RPMI7951 (cell line): ENCODE data around the gene ARL5A. TPM values are rescaled to one million over a fixed set of nuclear protein-coding genes. Genes with fewer than 3 reads are reported as not detected.

Source experiments
- DNase-seq: peaks from one replicate; pipeline ENCODE4 v3.0.0-alpha.2; 2012; ENCODE audit warnings: low read depth
- total RNA-seq: library from RNA; depleted of rRNA; stranded (reverse); fragments of >200 nt; shearing (Covaris generic); gene quantifications from 2 replicates; pipeline ENCODE4 v1.2.3, GENCODE V29; 2014

The ARL5A gene
- total RNA-seq, 1 experiment from 2014 or later, result 32.9 TPM

DNA sequence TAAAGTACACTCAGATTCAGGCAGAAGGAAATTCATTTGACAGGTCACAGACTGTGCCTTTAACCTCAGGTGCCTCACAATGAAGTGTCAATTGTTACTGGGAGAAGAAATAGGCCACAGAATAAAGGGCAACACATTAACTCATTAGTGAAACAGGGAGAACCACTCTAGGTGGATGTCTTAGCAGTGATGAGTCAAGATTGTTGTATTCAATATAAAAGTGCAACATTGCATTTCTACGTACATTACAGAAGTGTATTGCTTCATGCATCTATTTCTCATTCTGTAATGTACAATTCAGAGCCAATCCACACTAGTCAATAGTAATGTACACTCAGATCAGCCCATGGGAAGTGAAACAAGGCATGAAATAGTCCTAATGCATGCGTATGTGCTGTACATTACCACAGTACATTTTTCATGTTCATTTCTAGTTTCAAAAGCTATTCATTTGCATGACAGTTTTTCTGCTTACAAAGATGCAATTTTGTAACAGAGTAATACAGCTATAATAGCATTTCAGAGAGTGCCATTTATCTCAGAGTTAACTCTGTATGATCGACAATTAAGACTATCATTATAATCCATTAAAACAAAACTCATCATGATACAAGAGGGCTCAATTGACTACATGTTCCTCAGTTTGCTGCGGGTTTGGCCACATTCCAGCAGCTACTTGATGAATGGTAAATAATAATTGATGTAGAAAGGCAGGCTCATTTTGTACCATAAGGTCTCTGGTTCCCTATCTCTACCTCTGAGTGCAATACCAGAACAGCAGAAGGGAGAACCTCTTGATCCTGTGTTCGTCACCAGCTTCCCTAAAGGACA, 12.2 kb upstream of the ARL5A start:
- no peak for DNase-seq

DNA sequence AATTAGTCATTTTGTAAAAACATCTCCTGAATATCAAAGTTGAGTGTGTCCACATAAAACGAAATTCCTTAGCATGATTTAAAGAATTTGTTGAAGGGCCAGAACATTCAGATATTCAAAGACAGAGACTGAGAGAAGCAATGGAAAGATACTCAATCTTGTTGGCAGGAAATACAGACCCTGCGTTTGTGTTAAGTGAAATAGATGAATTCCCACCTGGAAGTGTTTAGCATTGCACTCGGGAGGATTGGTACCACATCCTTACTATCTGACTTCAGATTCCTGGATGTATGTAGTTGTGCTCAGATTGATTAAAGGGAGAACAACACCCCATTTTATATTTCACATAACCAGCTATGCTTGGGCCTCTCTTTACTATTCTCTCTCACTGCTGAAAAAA, 9.7 kb upstream of the ARL5A start:
- no peak for DNase-seq

DNA sequence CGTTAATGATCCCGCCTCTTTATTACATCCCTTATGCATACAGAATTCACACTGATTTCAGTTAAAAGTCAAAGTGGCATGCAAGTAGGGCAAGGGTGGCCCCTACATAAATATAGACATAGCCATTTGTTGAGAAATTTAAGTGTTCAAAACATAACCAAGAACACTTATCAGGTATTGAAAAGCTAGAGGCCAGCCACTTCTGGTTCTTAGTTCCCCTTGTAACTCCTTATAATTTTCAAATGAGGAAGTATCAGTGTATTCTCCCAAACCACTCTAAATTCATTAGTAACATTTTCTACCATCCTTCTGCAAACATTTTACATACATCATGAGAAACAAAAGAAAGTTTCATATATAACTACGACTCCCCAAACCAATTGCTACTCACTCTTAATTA, 5.8 kb upstream of the ARL5A start:
- no peak for DNase-seq

DNA sequence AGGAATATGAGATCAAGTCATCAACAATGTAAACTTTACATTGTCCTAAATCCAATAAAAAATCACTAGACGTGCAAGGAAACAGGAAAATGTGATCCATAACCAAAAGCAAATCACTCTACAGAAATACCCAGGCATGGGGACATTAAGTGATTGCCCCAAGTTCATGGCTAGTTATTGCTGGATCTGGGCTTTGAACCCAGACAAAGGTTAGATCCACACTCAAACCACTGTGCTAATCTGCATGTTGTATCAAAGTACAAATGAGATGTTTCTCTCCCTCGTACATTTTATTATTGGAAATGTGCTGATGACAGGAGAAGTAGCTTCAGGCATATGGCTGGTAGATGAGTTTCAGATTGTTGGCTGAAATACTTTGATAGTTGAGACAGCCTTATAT, 2.7 kb upstream of the ARL5A start:
- DNase-seq, result no peak

DNA sequence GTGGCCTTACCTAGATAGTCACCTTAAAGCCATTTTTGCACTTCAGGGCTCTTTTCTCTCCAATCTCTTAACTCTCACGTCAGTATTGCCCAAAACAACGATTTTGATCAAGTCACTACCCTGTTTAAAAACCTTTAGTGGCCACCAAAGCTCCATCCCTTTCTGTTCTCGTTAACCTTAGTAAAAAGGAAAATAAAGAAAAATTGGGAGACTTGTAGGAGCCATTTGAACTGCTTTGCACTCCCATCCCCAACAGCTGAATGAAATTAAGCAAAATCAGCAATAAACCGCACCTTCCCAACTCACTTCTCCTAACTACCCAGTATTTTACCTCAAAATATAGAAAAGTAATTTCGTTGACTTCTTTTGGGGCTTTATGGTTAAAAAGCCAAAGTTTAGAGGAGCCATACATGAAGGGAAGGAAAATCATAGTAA, 686 bp upstream of the ARL5A start:
- DNase-seq, result no peak

DNA sequence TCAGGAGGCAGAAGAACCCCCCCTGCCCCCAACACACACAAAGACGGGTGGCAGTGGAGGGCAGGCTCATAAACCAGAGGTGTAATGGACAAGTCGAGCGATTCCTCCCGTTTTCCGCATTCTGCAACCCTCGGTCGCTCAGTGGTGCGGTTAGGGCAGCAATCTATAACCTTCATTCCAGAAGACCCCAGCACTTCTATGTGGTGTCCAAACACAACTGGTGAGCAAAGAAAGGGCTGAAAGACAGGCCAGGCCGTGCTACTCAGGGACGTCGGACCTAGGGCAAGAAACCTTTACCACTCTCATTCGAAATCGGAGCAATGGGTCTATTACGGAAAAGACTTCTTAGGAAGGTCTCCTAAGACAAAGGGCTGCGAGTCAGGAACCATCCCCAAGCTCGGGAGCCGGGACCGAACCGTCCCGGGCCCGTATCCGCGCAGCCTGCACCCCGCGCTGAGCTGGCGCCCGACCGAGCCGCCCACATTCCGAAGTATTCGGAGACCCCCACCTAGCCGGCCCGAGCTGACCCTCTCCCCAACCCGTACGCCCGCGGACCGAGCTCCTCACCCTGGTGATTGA, 568 bp downstream of the ARL5A start:
- peak; percentile 29 for DNase-seq

DNA sequence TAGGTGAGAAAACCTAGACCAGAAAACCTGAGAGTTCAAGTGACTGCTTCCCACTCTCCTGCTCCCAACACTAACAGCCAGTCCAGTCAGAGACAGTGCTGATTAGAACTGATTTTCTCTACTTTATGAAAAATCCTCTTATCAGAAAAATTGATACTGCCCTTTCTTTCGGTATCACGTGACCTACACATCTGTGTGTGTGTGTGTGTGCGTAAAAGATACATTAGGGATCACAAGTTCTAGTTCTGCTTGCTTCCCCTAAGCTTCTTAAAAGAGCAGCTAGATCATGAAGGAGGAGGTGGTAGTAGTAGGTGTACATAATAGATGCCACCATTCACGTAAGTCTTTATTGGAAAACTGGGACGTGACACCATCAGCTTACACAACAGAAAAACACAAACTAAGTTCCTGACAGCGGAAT, 1.5 kb downstream of the ARL5A start:
- peak; percentile 22 for DNase-seq

DNA sequence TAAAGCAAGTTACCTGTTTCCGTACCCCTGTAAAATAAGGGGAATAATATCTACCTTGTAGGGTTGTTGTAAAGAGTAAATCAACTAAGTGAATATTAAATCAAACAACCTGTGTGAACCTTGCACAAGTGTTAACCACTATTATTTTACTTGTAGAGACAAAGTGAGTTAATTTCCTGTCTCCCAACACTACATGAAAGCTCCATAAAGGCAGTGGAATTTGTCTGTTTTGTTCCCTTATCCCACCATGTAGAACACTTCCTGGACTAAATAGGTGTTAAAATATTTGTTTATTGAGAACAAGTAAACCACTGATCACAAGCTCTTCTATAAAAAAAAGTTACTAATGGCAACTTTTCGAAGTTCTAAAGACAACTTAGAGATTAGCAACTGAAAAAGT, 3.3 kb downstream of the ARL5A start:
- DNase-seq, result no peak

DNA sequence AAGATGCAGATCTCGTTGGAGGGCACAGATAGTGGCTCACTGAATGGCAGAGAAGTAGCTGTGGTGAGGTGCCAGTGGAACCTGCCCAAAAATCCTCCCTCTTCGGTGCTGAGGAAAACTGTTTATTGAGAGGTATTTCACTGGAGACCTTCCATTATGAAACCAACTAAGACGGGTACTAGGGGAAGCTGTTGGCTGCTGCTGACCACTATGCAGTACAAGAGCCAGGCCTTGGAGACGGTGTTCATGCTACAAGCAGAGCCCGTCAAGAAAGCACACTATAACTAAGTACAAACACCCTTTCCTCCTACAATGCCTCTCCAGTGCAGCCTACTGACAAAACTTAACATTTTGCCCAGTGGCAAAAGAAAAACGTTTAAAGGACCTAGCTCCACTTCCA, 4.6 kb downstream of the ARL5A start:
- DNase-seq, result no peak

DNA sequence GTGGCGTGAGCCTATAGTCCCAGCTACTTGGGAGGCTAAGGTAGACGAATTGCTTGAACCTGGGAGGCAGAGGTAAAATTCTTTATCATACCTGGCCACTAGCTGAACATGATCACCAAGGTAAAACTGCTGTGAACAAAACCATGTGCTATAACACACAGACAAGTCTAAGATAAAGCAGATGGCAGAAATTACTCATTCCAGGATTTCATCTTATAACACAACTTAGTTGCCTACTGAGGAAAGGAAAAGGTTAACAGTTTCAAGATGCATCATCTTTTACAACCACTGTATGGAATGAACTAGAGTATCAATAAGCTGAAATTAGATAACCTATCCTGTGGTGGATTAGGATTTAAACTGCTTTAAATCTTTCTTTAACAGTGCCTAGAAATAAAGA, 8.3 kb downstream of the ARL5A start:
- no peak for DNase-seq

DNA sequence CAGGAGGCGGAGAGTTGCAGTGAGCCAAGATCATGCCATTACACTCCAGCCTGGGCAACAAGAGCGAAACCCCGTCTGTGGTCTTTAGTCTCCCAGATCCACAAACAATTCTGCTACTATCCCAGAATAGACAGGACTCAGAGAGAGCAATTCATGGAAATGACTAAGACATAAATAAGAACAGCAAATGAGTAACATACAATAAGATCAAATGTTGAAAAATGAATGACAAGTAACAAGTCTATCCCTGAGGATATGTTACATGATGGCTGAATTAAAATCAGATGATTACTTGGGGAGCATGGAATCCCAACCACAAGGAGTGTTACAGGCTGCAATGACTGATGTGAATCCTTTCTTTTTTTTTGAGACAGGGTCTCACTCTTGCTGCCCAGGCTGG, 10.3 kb downstream of the ARL5A start:
- peak; percentile 32 for DNase-seq

DNA sequence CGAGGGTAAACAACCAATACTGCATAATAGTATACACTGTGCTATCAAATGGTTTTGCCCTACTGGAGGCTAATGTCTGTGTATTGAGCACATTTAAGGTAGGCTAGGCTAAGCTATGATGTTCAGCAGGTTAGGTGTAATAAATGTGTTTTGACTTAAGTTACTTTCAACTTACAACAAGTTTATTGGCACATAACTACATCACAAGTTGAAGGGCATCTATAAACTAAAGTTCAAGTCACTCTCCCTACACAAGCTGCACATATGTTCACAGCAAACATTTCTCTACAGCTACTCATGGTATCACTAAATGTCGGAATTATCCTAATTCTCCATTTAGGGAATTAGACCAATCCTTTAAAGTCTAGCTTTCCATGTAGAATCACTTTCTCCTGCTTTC, 11.4 kb downstream of the ARL5A start:
- DNase-seq, result no peak

DNA sequence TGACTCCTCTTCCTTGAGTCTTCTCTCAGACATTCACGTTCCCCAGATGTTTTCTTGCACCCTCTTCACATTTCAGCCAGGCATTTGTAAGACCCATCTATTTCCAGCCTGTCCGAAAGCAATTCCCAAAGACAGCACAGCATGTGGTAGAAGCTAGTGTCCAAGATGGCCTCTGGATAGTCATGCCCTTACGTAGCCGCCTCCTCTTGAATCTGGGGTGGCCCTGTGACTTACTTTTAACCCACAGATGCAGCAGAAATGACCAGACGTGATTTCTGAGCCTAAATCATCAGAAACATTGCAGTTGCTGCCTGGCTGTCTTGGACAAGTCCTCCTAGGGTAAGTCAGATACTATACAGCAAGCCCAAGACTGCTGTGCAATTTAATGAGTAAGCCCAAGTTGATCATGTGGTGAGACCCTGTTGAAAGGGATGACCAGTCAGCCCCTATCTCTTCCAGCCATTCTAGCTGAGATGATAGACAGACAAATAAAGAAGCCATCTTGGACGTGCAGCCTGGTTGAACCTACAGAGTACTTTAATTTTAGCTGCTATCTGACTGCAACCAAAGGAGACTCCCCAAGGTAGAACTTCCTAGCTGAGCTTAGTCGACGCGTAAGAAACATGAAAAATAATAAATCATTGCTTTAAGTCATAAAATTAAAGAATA, 12.3 kb downstream of the ARL5A start:
- no peak for DNase-seq

DNA sequence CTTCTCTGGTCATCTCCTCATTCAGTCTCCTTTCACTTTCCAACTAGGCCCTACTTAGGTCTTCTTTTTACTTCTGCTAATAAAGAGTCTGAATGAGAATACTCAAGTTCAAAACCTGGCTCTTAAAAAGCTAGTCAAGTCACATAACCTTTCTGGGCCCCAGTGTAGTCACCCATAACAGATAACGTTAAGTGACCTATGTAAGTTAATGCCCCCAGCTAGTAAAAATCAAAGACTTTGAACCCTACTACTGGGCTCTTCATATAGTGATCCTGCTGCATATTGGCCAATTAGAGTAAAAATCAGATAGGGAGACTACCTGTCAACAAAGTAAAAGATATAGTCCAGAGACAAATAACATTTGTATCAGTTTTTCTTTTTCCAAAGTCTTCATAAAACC, 17.7 kb downstream of the ARL5A start:
- no peak for DNase-seq

DNA sequence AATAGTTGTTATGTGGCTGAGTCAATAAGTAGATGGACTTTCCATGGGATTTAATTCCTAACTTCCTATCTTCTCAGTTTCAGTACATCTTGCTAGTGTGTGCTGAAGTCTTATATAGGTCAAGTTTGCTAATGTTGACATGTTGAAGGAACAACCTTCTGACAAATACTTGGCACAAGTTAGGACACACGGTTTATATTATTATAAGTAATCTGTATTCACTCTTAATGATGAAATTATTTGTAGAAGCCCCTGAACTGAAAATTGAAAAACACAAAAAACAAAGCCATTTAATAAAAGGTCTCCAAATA, 19.2 kb downstream of the ARL5A start:
- DNase-seq, result no peak

DNA sequence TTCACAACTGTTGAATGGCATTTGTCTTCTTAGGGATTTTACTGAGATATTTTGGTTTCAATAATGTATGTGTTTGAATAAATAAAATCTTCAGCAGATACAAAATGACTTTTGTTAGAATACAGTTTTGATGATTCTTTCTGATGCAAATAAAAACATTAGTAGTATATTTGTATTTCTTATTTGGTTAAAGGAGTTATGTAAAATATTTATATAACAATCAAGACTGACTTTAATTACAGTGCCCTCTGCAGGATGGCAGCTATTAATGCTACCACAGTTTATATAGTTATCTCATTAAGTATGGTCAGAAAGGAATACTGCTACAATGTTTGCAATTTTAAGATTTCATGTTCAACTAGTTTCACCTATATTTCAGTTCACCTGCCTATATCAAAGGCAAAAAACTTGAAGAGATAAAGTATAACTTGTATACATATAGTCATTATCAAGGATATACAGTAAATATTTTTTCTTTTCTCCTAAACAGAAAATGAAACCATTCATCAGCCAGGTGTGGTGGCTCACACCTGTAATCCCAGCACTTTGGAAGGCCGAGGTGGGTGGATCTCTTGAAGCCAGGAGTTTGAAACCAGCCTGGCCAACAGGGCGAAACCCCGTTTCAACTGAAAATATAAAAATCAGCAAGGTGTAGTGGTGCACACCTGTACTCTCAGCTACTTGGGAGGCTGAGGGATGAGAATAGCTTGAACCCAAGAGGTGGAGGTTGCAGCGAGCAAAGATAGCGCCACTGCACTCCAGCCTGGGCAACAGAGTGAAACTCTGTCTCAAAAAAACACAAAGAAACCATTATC, 19.8 kb downstream of the ARL5A start:
- peak; percentile 20 for DNase-seq

DNA sequence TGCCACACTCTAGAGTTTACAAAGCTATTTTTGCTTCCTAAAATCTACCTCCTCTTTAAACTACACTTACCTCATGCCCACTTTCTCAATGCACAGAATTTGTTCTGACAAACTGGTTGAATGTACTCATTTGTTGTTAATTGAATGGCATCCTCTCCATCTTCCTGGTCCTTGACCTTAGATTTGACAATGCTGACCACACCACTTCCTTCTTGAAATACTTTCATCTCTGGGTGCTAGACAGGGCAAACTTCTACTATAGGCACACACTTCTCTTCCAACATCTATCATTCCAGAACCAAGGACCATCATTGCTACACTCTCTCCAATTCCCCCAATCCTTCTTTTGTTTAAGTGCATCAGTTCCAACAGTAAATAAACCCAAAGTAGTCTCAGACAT, 22.3 kb downstream of the ARL5A start:
- DNase-seq, result no peak

DNA sequence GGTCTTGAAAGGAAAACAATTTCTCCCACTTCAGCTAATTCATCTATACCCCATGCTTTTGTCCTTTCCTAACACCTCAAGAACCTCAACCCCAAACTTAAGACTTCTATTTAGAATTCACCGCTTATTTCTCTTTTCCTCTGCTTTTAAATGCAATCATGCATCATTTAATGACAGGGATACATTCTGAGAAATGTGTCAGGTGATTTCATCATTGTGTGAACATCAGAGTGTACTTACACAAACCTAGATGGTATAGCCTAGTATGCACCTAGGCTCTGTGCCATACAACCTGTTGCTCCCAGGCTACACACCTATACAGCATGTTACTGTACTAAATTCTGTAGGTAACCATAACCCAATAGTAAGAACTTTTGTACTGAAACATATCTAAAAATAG, 22.9 kb downstream of the ARL5A start:
- DNase-seq, result no peak

DNA sequence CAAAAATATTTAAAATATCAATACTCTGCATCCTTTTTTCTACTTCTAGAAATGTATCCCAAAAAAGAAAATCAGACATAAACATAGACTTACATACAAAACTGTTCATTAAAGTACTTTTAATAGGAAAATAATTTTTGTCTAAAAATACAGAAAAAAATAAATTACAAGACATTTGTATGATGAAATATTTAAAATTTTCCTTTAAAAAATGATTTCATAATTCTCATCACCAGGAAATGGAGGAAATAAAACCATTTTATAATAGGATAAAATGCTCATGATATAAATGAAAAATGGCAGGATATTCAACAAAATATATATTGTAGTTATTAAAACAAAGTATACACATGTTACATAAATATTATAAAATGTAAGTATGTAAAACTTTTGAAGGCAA, 24.4 kb downstream of the ARL5A start:
- no peak for DNase-seq

DNA sequence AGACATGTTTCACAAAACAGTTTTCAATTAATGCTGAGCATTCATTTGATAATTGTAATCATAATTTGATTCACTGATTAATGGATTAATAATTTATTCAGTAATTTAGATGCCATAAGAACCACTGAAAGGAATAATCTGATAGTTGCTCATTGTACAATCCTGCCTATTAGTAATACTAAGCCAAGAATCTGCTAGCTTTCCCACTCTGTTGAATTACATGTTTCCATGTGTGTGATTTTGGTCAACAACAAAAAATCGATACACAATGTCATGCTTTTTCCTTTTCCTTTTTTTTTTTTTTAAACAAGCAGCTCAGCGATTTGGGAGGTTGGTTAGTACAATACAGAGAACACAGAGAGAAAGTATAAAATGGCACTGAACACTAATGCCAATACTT, 25.9 kb downstream of the ARL5A start:
- no peak for DNase-seq

DNA sequence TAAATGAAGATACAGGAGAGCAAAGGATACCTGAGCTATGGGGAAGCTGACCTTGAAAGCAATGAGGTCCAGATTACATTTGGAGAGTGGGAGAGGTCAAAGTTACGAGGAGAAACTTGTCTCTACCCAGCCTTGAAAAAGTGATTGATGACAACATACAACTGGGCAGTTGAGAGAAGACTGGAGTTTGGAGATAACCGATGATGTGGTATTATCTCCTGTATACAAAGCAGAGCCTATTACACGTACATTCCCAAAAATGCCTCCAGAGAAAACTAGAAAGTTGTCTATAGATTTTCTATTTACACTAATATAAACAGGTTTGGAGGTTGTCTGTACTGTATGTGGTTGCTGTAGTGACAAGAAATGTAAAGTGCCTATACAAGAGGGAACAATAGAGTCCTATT, 28.3 kb downstream of the ARL5A start:
- DNase-seq, result no peak

DNA sequence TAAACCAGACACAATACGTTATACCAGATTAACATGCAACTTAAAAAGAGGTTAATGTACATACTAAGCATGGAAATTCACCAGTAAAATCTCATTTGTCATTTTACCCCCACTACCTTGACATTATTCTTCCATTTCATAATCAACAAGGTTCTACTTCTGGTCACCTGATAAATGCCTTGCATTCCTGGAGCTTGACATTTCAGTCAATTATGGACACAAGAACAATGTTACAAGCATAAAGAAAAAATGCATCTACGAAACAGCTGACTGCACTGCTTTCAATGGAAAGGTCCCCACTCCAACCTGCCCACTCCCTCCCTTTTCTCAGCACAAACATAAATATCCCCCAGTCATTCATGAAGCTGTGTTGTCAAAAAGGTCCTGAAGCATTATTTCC, 31.4 kb downstream of the ARL5A start:
- DNase-seq, result no peak
